Right renal pelvis (tissue), 4 donors: ENCODE data around the gene TUFT1. TPM values are rescaled to one million over a fixed set of nuclear protein-coding genes. Genes with fewer than 3 reads are reported as not detected.

Source experiments
- DNase-seq, 4 donors: peaks; one replicate each; pipeline ENCODE4 v3.0.0-alpha.2; 2013; ENCODE audit warnings: low read depth in 4 of 4, low spot score in 3 of 4, missing footprints in 1 of 4
- polyA plus RNA-seq, 4 donors: library from polyadenylated mRNA; unstranded; fragments of 120-200 nt; gene quantifications; one replicate each; pipeline ENCODE4 v1.2.1, GENCODE V29; 2013; ENCODE audit not compliant: insufficient read length in 4 of 4

Gene TUFT1
- polyA plus RNA-seq, 4 donors: 9.9 to 13.0 (median 11.0) TPM

GRCh38 chr1:151536499-151536898 lies 3.6 kb upstream of the TUFT1 start:
- DNase-seq: no peak

- no peak for DNase-seq
Observed at GRCh38 chr1:151537112-151537511, 3.0 kb upstream of the TUFT1 start.

GRCh38 chr1:151539321-151540020 lies 638 bp upstream of the TUFT1 start:
- DNase-seq: peak in 3 of 4 donors; percentile 40 to 69 (median 69)

- no peak for DNase-seq
Observed at GRCh38 chr1:151540982-151541377, 871 bp downstream of the TUFT1 start.

- DNase-seq: no peak
Observed at GRCh38 chr1:151541752-151542151, 1.6 kb downstream of the TUFT1 start.

GRCh38 chr1:151542710-151543129 lies 2.6 kb downstream of the TUFT1 start:
- no peak for DNase-seq

- no peak for DNase-seq
Observed at GRCh38 chr1:151545542-151545941, 5.4 kb downstream of the TUFT1 start.

- no peak for DNase-seq
Observed at GRCh38 chr1:151546011-151546925, 6.2 kb downstream of the TUFT1 start.

- DNase-seq: no peak
Observed at GRCh38 chr1:151547119-151547899, 7.2 kb downstream of the TUFT1 start.

- DNase-seq: no peak
Observed at GRCh38 chr1:151547900-151548230, 7.8 kb downstream of the TUFT1 start.

GRCh38 chr1:151549199-151549598 lies 9.1 kb downstream of the TUFT1 start:
- no peak for DNase-seq

GRCh38 chr1:151553659-151554058 lies 13.6 kb downstream of the TUFT1 start:
- DNase-seq: no peak

GRCh38 chr1:151556052-151556451 lies 15.9 kb downstream of the TUFT1 start:
- DNase-seq: no peak

GRCh38 chr1:151562661-151563060 lies 22.6 kb downstream of the TUFT1 start:
- DNase-seq: no peak

GRCh38 chr1:151563376-151563775 lies 23.3 kb downstream of the TUFT1 start:
- DNase-seq: no peak

GRCh38 chr1:151565502-151566189 lies 25.5 kb downstream of the TUFT1 start:
- DNase-seq: no peak

- no peak for DNase-seq
Observed at GRCh38 chr1:151568626-151569088, 28.5 kb downstream of the TUFT1 start.

GRCh38 chr1:151570819-151571218 lies 30.7 kb downstream of the TUFT1 start:
- no peak for DNase-seq

- no peak for DNase-seq
Observed at GRCh38 chr1:151574575-151575529, 34.7 kb downstream of the TUFT1 start.
